Globus pallidus (tissue), 1 donor: ENCODE measurements around the gene C14orf93.
"Not testable (repeated sequence)": the region's sequence is repeated elsewhere in the genome, so short reads cannot be mapped to it uniquely, and the experiment has no call there.

Experiments
- DNase-seq: peaks from one replicate; pipeline ENCODE4 v3.0.0-alpha.2; 2015; ENCODE audit warnings: low spot score

Gene C14orf93

GRCh38 chr14:23020143-23021128, 10.5 kb upstream of the C14orf93 start:
- no peak for DNase-seq

GRCh38 chr14:23018107-23018506, 8.2 kb upstream of the C14orf93 start:
- no peak for DNase-seq

- DNase-seq: no peak
These were observed 7.1 kb upstream of the C14orf93 start for GRCh38 chr14:23017091-23017490.

GRCh38 chr14:23015618-23016017, 5.7 kb upstream of the C14orf93 start:
- DNase-seq: no peak

GRCh38 chr14:23013749-23014054, 3.8 kb upstream of the C14orf93 start:
- DNase-seq: not testable (repeated sequence)

GRCh38 chr14:23013054-23013748, 3.3 kb upstream of the C14orf93 start:
- no peak for DNase-seq

- no peak for DNase-seq
These were observed 432 bp downstream of the C14orf93 start for GRCh38 chr14:23009483-23009938.

- DNase-seq: no peak
These were observed 1.1 kb downstream of the C14orf93 start for GRCh38 chr14:23008831-23009230.

GRCh38 chr14:23006544-23007419, 3.2 kb downstream of the C14orf93 start:
- DNase-seq: peak; percentile 99

GRCh38 chr14:23006188-23006534, 3.8 kb downstream of the C14orf93 start:
- DNase-seq: no peak

GRCh38 chr14:23005451-23006187, 4.3 kb downstream of the C14orf93 start:
- DNase-seq: no peak

GRCh38 chr14:23004274-23004673, 5.7 kb downstream of the C14orf93 start:
- DNase-seq: not testable (repeated sequence)

- no peak for DNase-seq
These were observed 7.4 kb downstream of the C14orf93 start for GRCh38 chr14:23002592-23002991.

GRCh38 chr14:23000860-23001259, 9.1 kb downstream of the C14orf93 start:
- DNase-seq: no peak

- no peak for DNase-seq
These were observed 11.5 kb downstream of the C14orf93 start for GRCh38 chr14:22998329-22999012.

- no peak for DNase-seq
These were observed 12.1 kb downstream of the C14orf93 start for GRCh38 chr14:22997676-22998323.

- no peak for DNase-seq
These were observed 12.9 kb downstream of the C14orf93 start for GRCh38 chr14:22996768-22997654.

GRCh38 chr14:22995889-22996625, 13.9 kb downstream of the C14orf93 start:
- no peak for DNase-seq
